K562 (cell line): ENCODE results near the gene QSOX2.

ENCODE experiments used
- CREM ChIP-seq: IDR thresholded peaks from 2 replicates; pipeline ENCODE4 v1.6.1; 2014; ENCODE audit warnings: antibody characterized with exemption, low read depth
- FOXK1 ChIP-seq: sonication (generic); formaldehyde crosslinking; IDR thresholded peaks from 2 replicates; pipeline ENCODE4 v1.8.0; 2022; ENCODE audit warnings: missing genetic modification reagents, mild to moderate bottlenecking, borderline replicate concordance
- JUN ChIP-seq, 2 experiments: sonication (generic) in 1 of 2; formaldehyde crosslinking in 1 of 2; IDR thresholded peaks; 2 replicates each; pipeline versions ENCODE4 v1.6.1 to v1.8.0; 2012 to 2022; ENCODE audit warnings: borderline replicate concordance in 2 of 2, mild to moderate bottlenecking in 2 of 2, improper control_type of control experiment in 1 of 2, low read depth in 1 of 2, low read length in 1 of 2, missing genetic modification reagents in 1 of 2
- ZFX ChIP-seq: sonication (generic); formaldehyde crosslinking; IDR thresholded peaks from 2 replicates; pipeline ENCODE4 v1.8.0; 2022; ENCODE audit warnings: mild to moderate bottlenecking, missing genetic modification reagents, moderate library complexity
- ZNF23 ChIP-seq: fragments of 250-450 bp; sonication (Bioruptor Pico); IDR thresholded peaks from 2 replicates; pipeline ENCODE4 v1.4.0; 2020; ENCODE audit warnings: mild to moderate bottlenecking
- TF ChIP-seq, protein P1 (sequence below): fragments of 250-450 bp; sonication (Bioruptor Pico); IDR thresholded peaks from 2 replicates; pipeline ENCODE4 v1.8.0; 2022; ENCODE audit warnings: moderate library complexity, mild to moderate bottlenecking, inconsistent platforms
- TF ChIP-seq, protein P2 (sequence below), 2 experiments: fragments of 450-650 bp; conservative IDR thresholded peaks; 2 replicates each; pipeline ENCODE4 v1.6.1; 2017; ENCODE audit warnings: mild to moderate bottlenecking in 2 of 2, moderate library complexity in 2 of 2
- TF ChIP-seq, protein P3 (sequence below), 3 experiments: IDR thresholded peaks in 2 of 3; conservative IDR thresholded peaks in 1 of 3; 2 replicates each; pipeline ENCODE4 v1.5.1; 2011 to 2012; ENCODE audit warnings: low read length in 3 of 3, mild to moderate bottlenecking in 3 of 3, control low read depth in 2 of 3, improper control_type of control experiment in 1 of 3, inconsistent platforms in 1 of 3, low read depth in 1 of 3, mixed read lengths in 1 of 3, moderate library complexity in 1 of 3; ENCODE audit not compliant: insufficient read depth in 2 of 3

GRCh38 chr9:136235709-136236455, 9.7 kb downstream of the QSOX2 start:
- TF ChIP-seq, protein P1, sequence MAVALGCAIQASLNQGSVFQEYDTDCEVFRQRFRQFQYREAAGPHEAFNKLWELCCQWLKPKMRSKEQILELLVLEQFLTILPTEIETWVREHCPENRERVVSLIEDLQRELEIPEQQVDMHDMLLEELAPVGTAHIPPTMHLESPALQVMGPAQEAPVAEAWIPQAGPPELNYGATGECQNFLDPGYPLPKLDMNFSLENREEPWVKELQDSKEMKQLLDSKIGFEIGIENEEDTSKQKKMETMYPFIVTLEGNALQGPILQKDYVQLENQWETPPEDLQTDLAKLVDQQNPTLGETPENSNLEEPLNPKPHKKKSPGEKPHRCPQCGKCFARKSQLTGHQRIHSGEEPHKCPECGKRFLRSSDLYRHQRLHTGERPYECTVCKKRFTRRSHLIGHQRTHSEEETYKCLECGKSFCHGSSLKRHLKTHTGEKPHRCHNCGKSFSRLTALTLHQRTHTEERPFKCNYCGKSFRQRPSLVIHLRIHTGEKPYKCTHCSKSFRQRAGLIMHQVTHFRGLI (CRISPR knock-in tag): no peak
- TF ChIP-seq CREM (no peak), JUN (IDR thresholded peaks at IDR 0.05; ENCODE audit: borderline replicate concordance, low read depth, low read length) (no peak), JUN (CRISPR knock-in tag; IDR thresholded peaks at IDR 0.05; ENCODE audit: borderline replicate concordance) (no peak), ZFX (CRISPR knock-in tag) (no peak), ZNF23 (CRISPR knock-in tag) (no peak), FOXK1 (CRISPR knock-in tag) (no peak)
- TF ChIP-seq, protein P2, sequence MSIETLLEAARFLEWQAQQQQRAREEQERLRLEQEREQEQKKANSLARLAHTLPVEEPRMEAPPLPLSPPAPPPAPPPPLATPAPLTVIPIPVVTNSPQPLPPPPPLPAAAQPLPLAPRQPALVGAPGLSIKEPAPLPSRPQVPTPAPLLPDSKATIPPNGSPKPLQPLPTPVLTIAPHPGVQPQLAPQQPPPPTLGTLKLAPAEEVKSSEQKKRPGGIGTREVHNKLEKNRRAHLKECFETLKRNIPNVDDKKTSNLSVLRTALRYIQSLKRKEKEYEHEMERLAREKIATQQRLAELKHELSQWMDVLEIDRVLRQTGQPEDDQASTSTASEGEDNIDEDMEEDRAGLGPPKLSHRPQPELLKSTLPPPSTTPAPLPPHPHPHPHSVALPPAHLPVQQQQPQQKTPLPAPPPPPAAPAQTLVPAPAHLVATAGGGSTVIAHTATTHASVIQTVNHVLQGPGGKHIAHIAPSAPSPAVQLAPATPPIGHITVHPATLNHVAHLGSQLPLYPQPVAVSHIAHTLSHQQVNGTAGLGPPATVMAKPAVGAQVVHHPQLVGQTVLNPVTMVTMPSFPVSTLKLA (conservative IDR thresholded peaks at IDR 0.05): no peak
- TF ChIP-seq, protein P3, sequence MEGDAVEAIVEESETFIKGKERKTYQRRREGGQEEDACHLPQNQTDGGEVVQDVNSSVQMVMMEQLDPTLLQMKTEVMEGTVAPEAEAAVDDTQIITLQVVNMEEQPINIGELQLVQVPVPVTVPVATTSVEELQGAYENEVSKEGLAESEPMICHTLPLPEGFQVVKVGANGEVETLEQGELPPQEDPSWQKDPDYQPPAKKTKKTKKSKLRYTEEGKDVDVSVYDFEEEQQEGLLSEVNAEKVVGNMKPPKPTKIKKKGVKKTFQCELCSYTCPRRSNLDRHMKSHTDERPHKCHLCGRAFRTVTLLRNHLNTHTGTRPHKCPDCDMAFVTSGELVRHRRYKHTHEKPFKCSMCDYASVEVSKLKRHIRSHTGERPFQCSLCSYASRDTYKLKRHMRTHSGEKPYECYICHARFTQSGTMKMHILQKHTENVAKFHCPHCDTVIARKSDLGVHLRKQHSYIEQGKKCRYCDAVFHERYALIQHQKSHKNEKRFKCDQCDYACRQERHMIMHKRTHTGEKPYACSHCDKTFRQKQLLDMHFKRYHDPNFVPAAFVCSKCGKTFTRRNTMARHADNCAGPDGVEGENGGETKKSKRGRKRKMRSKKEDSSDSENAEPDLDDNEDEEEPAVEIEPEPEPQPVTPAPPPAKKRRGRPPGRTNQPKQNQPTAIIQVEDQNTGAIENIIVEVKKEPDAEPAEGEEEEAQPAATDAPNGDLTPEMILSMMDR (IDR thresholded peaks at IDR 0.05 in 2 of 3, conservative IDR thresholded peaks at IDR 0.05 in 1 of 3; ENCODE audit: insufficient read depth in 2 of 3, low read depth in 1 of 3, low read length in 3 of 3): no peak
